HUES6 (cell line): ENCODE results near the gene HINT2.

ENCODE experiments used
- H3K27ac ChIP-seq: 2 replicates; pipeline ENCODE4 v1.7.0; 2013; ENCODE audit warnings: low read depth, mild to moderate bottlenecking, low read length, inconsistent platforms
- H3K27me3 ChIP-seq: 2 replicates; pipeline ENCODE4 v1.6.1; 2013; ENCODE audit warnings: low read length; ENCODE audit not compliant: control insufficient read depth, insufficient read depth
- H3K36me3 ChIP-seq: 2 replicates; pipeline ENCODE4 v1.6.1; 2013; ENCODE audit warnings: low read length; ENCODE audit not compliant: control insufficient read depth, insufficient read depth
- H3K4me1 ChIP-seq: 2 replicates; pipeline ENCODE4 v1.6.1; 2013; ENCODE audit warnings: low read length; ENCODE audit not compliant: control insufficient read depth, insufficient read depth
- H3K4me3 ChIP-seq: 2 replicates; pipeline ENCODE4 v1.5.1; 2013; ENCODE audit warnings: low read depth, low read length
- H3K9ac ChIP-seq: one replicate; pipeline ENCODE4 v1.6.1; 2013; ENCODE audit warnings: mild to moderate bottlenecking, low read length
- H3K9me3 ChIP-seq: 2 replicates; pipeline ENCODE4 v1.6.1; 2013; ENCODE audit warnings: low read depth, low read length; ENCODE audit not compliant: control insufficient read depth, insufficient read depth

HINT2 gene

GRCh38 chr9:35814841-35815543 is at the start of gene HINT2:
TSS of gene HINT2 (minus strand) at chr9:35815042. CDS start at chr9:35814979, 63 bp downstream.
- H3K36me3 ChIP-seq: no peaks in the 10 kb centered on the region

GRCh38 chr9:35863583-35863982 is 48.7 kb upstream of the HINT2 start:
- H3K36me3 ChIP-seq: no peaks in the 10 kb centered on the region
- peaks cover 32% of the 10 kb centered on the region for H3K27me3 ChIP-seq
- H3K27ac ChIP-seq: no peak overlapping the region
- H3K9me3 ChIP-seq: no peaks in the 10 kb centered on the region
- H3K9ac ChIP-seq: no peak overlapping the region
- peaks cover 3% of the 10 kb centered on the region for H3K4me1 ChIP-seq
- no peak overlapping the region for H3K4me3 ChIP-seq

More at GRCh38 chr9:35814841-35815543, at the start of gene HINT2:
- H3K27ac ChIP-seq: peak within 1 kb of the TSS; percentile 80
- H3K4me1 ChIP-seq: peaks cover 13% of the 10 kb centered on the region
- peak within 1 kb of the TSS; percentile 75 for H3K4me3 ChIP-seq
- H3K27me3 ChIP-seq: no peaks in the 10 kb centered on the region
- H3K9me3 ChIP-seq: no peaks in the 10 kb centered on the region
- H3K9ac ChIP-seq: peak within 1 kb of the TSS; percentile 85

GRCh38 chr9:35862328-35862727 is 47.5 kb upstream of the HINT2 start:
- Histone ChIP-seq H3K9ac (no peak overlapping the region), H3K36me3 (no peaks in the 10 kb centered on the region), H3K4me1 (no peaks in the 10 kb centered on the region), H3K27me3 (peaks cover 32% of the 10 kb centered on the region), H3K4me3 (no peak overlapping the region), H3K27ac (no peak overlapping the region), H3K9me3 (no peaks in the 10 kb centered on the region)

GRCh38 chr9:35861161-35861897 is 46.5 kb upstream of the HINT2 start:
- Histone ChIP-seq H3K27ac (no peak overlapping the region), H3K4me3 (no peak overlapping the region), H3K9me3 (no peaks in the 10 kb centered on the region), H3K9ac (no peak overlapping the region), H3K36me3 (no peaks in the 10 kb centered on the region), H3K4me1 (no peaks in the 10 kb centered on the region), H3K27me3 (peaks cover 32% of the 10 kb centered on the region)

- no peaks in the 10 kb centered on the region for H3K36me3 ChIP-seq
- no peak overlapping the region for H3K9ac ChIP-seq
- H3K27ac ChIP-seq: no peak overlapping the region
These were observed 45.1 kb upstream of the HINT2 start for GRCh38 chr9:35859990-35860339.

GRCh38 chr9:35859310-35859989 is 44.6 kb upstream of the HINT2 start:
- H3K27me3 ChIP-seq: peaks cover 32% of the 10 kb centered on the region

More at GRCh38 chr9:35859990-35860339, 45.1 kb upstream of the HINT2 start:
- Histone ChIP-seq H3K4me3 (no peak overlapping the region), H3K9me3 (no peaks in the 10 kb centered on the region), H3K27me3 (peaks cover 32% of the 10 kb centered on the region), H3K4me1 (no peaks in the 10 kb centered on the region)

GRCh38 chr9:35858458-35858857 is 43.6 kb upstream of the HINT2 start:
- Histone ChIP-seq H3K4me1 (no peaks in the 10 kb centered on the region), H3K9me3 (no peaks in the 10 kb centered on the region), H3K4me3 (no peak overlapping the region), H3K27ac (no peak overlapping the region), H3K27me3 (peaks cover 32% of the 10 kb centered on the region), H3K9ac (no peak overlapping the region), H3K36me3 (no peaks in the 10 kb centered on the region)

More at GRCh38 chr9:35859310-35859989, 44.6 kb upstream of the HINT2 start:
- Histone ChIP-seq H3K27ac (no peak overlapping the region), H3K36me3 (no peaks in the 10 kb centered on the region), H3K4me3 (no peak overlapping the region), H3K9me3 (no peaks in the 10 kb centered on the region), H3K4me1 (no peaks in the 10 kb centered on the region), H3K9ac (no peak overlapping the region)

- Histone ChIP-seq H3K4me1 (no peaks in the 10 kb centered on the region), H3K9ac (no peak overlapping the region), H3K27me3 (peaks cover 27% of the 10 kb centered on the region), H3K9me3 (no peaks in the 10 kb centered on the region), H3K27ac (no peak overlapping the region), H3K4me3 (no peak overlapping the region), H3K36me3 (no peaks in the 10 kb centered on the region)
These were observed 42.0 kb upstream of the HINT2 start for GRCh38 chr9:35856882-35857281.

- Histone ChIP-seq H3K27ac (no peak overlapping the region), H3K4me3 (no peak overlapping the region), H3K36me3 (no peaks in the 10 kb centered on the region), H3K4me1 (no peaks in the 10 kb centered on the region), H3K9ac (no peak overlapping the region), H3K27me3 (peaks cover 21% of the 10 kb centered on the region), H3K9me3 (no peaks in the 10 kb centered on the region)
These were observed 41.4 kb upstream of the HINT2 start for GRCh38 chr9:35856206-35856605.

GRCh38 chr9:35854091-35854762 is 39.4 kb upstream of the HINT2 start:
- no peak overlapping the region for H3K9ac ChIP-seq
- no peak overlapping the region for H3K4me3 ChIP-seq
- no peaks in the 10 kb centered on the region for H3K36me3 ChIP-seq

More at GRCh38 chr9:35854091-35854762, 39.4 kb upstream of the HINT2 start:
- Histone ChIP-seq H3K4me1 (no peaks in the 10 kb centered on the region), H3K9me3 (no peaks in the 10 kb centered on the region), H3K27ac (no peak overlapping the region), H3K27me3 (peaks cover 3% of the 10 kb centered on the region; the same call in 1 of the 2 replicates)
